Right kidney (tissue), 1 donor: ENCODE measurements around the gene CDC42EP4.
"Not testable (repeated sequence)": the region's sequence is repeated elsewhere in the genome, so short reads cannot be mapped to it uniquely, and the experiment has no call there.

ENCODE experiments used
- DNase-seq: peaks from one replicate; pipeline ENCODE4 v3.0.0-alpha.2; 2016

CDC42EP4 gene

DNA sequence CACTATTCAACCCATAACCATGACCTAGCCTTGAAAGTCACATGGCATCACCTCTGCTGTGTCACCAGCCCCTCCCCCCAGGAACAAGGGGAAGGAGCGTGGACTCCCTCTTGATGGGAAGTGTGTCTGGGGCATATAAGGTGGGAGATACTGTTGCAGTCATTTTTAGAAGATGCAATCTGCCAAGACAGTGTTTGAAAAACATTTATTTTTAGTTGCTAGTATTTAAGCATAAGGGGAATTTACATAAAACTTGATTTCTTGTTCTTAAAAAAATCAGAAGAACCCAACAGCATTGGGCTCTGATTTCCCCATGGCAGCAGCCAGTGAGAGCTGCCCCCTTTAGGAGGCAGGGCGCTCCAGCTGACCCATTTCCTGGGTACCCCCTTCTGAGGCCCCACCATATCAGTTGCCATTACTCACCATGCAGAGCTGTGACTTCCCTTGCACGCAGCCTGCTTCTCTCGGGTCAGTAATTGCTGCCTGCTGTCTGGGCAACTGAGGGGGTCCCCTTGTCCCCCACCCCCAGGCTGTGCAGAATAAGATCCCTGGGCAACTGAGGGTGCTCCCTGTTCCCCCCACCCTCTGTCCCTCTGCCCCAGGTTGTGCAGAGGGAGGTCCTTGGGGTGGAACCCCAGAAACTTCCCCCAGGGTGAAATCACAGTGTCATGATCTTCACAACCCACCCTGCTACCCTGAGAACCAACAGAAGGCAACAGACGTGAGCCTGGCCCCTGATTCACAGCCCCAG is 11.8 kb upstream of the CDC42EP4 start:
- DNase-seq, result no peak

DNA sequence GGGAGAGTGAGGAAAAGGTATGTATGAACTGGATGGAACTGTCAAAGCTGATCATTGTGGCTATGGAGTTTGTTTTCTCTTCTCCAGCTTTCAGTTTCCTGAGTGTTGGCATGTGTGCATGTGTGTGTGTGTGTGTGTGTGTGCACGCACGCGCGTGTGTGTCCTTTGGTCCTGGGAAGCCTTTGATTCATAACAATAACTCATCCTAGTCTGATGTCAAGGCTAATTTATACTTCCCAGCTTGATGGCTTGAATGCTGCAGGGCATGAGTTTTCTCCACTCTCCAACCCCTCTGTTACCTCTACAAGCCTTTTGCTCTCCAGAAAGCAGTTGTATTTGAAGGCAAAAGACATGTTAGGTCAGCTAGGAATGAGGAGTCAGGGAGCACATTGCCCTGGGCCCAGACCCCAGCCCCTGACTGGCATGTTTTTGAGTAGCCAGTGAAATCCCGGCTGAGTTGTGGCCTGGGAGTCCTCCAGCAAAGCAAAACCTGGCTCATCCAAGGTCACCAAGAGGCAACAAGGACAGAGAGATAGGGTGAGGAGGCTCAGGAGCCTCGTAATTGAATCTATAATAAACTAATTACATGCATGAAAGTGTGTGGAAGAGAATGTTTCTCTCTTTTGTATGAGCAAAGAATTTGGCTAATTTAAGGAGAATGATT is 8.9 kb upstream of the CDC42EP4 start:
- no peak for DNase-seq

DNA sequence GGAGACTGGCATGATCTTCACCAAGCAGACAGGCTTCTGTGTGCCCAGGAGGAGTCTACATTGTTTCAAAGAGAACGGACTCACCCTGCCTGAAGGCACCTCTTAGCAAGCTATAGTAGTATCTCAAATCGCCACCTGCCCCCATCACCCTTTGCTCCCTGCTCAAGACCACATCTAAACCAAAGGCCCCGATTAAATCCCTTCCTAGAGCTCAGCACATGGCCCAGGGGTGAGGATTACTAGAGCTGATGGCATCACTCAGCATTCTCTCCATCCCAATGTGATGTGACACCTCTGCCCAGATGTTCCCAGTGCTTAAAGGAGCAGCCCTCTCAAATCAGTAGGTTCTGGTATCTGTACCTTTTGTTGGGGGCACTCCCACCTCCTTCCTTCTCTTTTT is 8.0 kb upstream of the CDC42EP4 start:
- no peak for DNase-seq

DNA sequence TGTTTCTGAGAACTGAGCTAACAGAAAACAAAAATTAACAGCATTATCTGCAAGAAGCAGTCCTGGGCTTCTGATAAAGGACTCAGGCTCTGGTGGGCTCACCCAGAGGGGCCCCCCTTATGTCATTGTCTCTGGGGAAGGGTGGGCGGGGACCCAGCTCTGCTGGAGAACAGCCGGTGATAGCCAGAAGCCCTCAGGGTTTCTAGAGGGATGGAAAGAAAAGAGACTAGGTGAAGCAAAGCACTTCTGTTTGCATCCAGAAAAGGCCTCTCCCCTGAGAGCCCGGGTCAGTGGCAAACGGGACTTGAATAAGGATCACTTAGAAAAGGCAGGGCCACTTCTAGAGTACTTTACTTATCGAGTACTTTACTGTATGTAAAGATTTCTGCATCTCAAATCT is 7.0 kb upstream of the CDC42EP4 start:
- DNase-seq, result no peak

DNA sequence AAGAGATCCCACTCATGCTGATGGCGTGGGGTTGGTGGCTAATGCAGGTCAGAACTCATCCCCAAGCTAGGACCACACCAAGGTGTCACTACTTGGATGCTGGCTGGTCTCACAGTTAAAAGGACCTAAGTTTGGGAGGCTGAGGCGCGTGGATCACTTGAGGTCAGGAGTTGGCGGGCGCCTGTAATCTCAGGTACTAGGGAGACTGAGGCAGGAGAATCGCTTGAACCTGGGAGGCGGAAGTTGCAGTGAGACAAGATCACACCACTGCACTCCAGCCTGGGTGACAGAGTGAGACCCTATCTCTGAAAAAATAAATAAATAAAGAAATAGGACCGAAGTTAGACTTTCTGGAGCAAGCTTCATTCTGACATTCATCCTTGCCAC is 6.6 kb upstream of the CDC42EP4 start:
- no peak for DNase-seq

DNA sequence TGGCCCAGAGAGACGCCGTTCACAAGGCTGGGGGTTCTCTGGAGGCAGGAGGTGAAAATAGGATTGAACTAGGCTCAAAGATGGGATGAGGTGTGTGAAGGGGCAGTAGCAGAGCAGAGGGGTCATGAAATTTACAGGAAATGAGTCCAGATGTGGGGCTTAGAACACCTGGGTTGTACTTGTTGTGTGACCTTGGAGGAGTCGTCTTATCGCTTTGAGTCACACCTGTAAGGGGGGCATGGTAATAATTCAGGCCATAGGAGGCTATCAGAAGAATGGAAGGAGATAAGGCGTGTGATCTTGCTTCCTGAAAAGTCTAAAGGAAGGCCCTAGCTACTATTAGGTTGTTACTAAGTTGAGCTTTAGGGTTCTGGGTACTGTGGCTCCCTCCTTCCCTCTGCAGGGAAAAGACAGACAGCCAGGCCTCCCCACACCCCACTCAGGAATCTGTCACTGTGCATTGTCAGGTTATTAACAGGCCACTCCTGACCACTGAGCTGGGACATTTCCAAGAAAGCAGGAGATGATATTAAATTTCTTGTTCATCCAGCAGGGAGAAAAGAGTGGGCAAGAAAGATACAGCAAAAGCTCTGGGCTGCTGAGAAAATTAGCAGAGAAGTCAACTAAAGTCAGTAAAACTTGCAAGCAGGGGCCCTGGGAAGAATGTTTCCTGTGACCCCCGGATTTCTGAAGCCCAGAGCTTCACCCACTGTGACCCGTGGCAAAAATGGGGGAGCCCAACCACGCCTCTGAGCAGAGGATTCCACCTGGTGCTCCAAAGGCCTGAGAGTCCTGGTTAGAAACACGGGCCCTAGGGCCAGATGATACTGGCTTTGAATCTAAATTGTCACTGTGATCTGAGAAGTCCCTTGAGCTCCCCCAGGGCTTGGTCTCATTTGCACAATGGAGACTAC is 6.0 kb upstream of the CDC42EP4 start:
- no peak for DNase-seq

DNA sequence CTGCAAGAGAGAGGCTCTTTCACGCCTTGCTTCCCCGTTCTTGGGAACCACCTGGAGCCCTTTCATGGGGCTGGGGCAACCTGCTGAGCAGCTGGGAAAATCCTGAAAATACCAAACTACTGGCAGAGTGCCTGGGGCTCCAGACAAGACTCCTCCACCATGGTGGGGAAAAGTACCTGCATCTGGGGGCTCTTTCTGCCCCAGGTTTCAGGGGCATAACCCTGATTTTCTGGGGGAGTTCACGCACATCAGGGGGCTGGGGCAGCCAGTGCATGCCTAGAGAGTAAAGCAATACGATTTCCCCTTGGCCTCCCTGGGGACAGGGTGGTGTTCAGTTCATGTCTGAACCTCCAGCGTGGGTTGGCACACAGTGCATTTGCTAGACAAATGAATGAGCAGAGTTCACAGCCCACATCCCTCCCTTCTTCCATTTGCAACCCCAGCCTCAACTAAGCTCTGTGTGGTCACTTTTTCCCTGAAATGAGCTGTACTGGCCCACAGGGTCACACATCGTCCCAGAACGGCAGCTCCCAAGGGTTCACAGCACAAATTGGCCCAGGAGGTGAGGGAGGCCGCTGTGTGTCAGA is 5.2 kb upstream of the CDC42EP4 start:
- DNase-seq, result no peak

DNA sequence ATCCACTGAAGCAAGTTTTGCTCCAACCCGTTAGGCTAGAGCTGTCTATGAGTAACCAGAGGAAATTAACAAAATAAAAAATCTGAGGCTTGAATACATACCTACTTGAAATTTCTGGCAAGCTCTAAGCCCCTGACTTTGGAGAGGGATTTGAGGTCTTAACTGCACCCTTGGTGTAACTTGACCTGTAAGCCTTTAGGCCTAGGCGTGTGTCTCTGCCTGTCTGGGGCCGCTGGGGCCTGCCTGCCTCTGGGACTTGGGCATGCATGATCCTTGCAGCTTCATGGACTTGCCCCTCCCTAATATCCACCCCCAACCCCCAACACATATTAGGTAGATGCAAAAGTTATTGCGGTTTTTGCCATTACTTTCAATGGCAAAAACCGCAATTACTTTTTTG is 3.7 kb upstream of the CDC42EP4 start:
- DNase-seq, result no peak

DNA sequence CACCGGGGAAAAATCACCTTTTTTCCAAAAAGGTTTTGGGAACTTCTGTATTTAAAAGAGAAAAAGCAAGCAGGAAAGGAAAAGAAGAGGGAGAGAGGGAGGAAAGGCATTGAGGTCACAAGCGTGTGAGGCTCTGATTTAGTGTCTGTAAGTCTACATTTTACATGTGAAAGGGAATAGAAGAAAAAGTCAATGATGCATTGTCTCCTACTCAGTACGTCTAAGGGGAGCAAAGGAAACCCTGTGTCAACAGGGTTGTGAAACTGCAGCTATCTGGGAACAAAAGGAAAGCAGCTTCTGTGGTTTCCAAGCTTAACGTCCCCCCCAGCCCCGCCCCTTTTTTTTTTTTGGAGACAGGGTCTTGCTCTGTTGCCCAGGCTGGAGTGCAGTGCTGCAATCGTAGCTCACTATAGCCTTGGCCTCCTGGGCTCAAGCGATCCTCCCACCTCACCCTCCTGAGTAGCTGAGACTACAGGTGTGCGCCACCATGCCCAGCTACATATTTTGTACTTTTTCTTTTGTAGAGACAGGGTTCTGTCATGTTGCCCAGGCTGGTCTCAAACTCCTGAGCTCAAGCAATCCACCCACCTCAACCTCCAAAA is 1.8 kb upstream of the CDC42EP4 start:
- DNase-seq, result no peak

DNA sequence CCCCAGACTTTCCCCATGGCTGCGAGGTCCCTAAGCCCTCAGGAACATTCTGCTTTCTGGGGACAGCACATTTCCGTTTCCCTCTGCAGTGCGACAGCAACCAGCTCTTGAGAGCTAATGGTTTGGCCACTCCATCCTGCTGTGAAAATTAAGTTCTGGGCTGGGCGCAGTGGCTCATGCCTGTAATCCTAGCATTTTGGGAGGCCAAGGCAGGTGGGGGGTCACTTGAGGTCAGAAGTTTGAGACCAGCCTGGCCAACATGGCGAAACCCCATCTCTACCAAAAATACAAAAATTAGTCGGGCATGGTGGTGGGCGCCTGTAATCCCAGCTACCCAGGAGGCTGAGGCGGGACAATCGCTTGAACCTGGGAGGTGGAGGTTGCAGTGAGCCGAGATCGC is 1.1 kb upstream of the CDC42EP4 start:
- not testable (repeated sequence) for DNase-seq

DNA sequence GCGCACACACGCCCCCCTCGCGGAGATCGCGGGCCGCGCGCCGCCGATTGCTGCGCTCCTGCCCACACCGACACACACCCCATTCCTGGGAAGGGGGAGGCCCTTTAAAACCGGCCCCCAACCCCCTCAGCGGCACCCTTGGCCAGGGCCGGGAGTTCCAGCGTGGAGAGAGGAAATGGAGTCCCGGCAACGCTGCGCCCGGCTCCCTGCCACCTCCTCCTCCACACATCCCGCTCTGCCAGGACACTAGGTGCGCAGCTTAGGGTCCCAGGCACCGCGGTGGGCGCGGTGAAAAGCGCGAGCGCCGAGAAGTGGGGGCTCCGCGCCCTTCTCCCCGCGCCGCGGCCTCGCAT is 397 bp downstream of the CDC42EP4 start:
- DNase-seq, result no peak

DNA sequence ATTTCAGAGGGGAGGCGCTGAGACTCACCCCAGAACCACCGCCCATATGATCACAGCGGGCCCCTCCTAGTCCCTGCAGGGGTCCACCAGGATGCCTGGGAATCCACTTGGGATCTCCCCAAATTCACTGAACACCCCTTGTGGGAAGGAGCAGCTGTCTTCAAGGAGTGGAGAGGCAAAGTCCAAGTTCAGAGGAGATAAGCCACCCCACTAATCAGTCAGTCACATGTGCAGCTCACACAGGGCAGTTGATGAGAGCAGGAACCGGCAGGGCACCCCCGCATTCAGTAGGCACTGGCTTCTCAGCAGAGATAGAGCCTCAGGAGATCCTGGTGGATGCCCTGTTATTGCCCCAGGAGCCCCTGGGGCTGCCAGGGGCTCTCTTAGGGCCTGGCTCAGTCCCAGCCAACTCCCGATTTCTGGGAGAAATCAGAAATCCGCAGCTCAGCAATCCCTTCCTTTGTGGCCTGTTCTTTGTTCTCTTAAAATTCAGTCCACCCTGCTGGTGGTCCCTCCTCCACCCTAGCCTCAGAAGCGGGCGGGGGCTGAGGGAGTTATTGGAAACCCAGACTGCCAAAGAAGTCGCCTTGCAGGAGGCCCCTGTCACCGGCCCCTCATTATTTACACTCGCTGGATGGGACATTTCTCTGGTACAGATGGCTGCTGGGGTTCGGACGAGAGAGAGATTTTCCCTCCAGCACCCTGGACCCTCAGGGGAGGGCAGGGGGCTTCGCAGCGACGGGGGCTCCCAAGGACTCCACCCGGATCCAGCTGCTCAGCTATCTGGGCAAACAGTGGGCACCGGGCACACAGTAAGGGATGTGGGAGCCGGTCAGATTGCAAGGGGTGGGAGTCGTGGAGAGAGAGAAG is 1.8 kb downstream of the CDC42EP4 start:
- DNase-seq, result peak; percentile 72

DNA sequence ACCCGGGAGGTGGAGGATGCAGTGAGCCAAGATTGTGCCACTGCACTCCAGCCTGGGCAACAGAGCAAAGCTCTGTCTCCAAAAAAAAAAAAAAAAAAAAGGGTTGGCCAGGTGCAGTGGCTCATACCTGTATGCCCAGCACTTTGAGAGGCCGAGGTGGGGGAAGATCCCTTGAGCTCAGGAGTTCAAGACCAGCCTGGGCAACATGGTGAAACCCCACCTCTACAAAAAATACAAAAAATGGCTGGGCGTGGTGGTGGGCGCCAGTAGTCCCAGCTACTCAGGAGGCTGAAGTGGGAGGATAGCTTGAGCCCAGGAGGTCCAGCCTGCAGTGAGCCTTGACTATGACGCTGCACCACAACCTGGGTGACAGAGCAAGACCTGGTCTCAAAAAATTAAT is 2.8 kb downstream of the CDC42EP4 start:
- DNase-seq, result not testable (repeated sequence)

DNA sequence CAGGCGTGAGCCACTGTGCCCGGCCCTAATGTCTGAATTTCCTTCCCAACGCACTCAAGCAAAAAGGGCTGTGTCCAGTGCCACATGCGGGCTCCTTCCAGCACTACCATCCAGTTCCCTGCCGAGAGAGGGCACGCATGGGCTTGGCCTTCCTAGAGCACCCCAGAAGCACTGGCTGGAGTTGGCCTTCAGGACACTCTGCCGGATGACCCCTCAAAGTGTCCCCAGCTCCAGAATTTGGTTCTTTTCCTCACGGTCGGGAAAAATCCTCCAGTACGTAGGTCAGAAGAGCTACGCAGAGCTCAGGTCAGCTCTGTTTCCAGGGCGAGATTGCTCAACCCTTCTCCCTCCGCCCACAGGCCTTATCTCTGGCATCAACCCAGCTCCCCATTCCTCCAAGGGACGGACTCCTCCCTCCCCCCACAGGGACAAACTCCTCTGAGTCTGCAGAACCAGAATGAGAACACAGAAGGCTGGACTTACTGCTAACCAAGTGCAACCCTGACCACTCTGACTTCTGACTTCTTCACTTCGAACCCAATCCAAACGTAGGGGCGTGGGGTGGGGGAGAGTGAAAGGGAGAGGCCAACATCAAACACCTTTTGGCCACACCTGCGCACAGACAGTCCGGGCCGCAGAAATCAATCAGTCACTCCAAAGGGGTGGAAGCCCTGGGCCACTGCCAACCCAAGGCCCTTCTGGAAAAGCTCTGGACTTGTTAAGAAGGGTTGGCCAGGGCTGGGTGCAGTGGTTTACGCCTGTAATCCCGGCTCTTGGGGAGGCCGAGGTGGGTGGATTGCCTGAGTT is 3.6 kb downstream of the CDC42EP4 start:
- DNase-seq, result peak; percentile 54

DNA sequence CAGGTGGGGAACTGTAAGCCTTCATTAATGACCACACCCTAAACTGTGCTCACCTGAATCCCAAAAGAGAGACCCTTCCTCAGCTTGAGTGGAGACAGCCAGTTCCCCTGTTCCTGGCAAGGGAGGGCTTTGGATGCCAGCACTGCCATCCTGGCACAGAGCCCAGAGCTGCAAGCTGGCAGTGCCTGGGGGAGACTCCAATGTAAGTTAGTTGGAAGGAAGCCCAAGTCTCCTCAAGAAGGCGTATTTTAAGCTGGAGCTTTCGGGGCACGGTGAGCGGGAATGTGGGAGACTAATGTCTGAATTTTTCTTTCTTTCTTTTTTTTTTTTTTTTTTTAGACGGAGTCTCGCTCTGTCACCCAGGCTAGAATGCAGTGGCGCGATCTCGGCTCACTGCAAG is 4.7 kb downstream of the CDC42EP4 start:
- DNase-seq, result no peak

DNA sequence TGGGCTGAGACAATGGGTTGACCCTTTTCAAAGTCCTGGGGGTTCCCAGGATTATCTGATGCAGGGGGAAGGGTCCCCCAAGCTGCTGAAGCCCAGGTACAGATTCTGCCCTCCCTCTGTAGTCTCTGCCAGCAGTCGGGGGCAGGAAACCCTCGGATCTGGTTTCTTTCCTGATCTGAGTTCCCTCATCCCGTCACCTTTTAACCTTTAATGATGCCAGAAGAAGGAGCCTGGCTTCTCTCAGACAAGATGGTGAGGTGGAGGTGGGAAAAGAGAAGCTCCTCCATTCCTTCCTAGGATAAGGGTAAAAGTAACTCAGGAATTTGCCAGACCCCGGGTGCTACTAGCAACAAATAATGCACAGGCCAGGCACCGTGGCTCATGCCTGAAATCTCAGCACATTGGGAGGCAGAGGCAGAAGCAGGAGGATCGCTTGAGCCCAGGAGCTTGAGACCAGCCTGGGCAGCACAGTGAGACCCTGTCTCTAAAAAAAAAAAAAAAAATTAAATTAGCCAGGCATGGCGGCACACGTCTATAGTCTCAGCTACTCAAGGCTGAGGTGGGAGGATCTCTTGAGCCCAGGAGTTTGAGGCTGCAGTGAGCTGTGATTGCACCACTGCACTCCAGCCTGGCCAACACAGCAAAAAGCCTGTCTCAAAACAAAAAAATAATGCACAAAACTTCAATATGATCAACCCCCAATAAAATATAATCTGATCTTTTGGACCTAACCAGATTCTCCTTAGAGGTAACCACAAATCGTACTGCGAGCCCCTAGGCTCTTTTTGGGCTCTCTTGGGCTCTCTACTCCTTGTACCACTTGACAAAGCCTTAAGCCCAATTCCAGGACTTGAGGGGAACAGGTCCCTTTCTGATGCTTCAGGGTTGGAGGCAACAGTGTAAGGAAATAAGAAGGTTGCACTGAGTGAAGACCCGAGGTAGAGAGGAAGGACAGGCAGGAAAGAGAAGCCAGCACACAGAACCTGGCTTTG is 5.7 kb downstream of the CDC42EP4 start:
- DNase-seq, result peak; percentile 33

DNA sequence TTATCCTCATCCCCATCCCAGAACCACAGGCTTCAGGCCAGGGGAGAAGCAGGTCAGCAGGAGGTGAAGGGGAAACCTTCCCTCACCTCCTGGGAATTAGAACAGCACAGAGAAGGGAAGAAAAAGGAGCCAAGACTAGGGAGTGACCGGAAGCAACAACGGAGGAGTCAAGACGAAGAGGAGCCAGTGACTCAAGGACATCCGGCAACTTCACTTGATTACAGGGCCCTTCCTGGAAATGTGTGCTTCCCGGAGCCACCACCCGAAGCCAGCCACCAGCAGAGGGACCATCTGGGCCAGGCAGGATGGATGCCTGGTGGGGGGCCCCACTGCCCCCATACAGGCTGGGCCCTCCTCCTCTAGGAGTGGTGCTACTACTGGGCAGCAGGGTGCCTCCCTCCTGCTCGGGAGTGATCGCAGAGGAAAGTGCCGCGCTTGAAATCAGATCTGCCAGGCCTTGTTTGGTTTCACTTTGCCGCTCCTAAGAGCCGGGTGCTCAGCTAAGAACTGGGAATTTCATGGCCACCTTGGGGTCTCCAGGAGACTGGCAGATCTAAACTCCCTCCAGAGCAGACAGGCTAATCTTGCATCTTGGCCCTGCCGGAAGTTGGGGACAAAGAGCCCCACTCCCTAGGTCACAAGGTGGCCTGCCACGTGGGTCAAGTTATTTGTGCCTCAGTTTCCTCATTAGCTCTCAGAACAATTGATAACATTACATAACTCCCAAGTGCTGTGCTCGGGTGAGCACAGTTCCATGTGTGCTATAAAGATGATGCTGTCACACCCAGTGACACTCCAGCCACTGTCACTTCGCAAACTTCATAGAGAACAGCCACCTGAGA is 6.6 kb downstream of the CDC42EP4 start:
- peak; percentile 80 for DNase-seq

DNA sequence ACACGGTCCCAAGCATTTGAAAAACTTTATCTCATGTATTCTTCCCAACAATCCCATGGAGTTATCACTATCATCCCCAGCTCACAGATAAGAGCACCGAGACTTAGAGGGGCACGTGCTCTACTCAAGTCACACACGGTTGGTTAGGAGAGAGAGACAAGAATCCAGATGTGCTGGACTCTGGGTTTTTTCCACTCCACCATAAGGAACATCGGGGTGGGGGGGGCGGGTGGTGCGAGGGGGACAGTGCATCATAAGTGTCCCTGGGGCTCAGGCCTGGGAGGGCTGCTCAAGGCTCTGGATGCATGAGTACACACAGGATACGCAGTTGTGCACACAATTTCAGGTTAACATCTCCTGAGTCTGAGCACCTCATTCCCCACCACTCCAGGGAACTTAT is 7.4 kb downstream of the CDC42EP4 start:
- no peak for DNase-seq
